ENCODE measurements around the gene ZXDA. TPM values are rescaled to one million over a fixed set of nuclear protein-coding genes. Genes with fewer than 3 reads are reported as not detected.

Gene ZXDA
- polyA plus RNA-seq, 1 donor (not counting 4 experiments of a cell fraction or from before 2014, with no cell fraction given) = 1.2 TPM

- no peak overlapping the region for H3K27ac ChIP-seq (ENCODE audit: control insufficient read depth, insufficient read depth, low read length)
- FAIRE-seq = no peak
- no peak for TF ChIP-seq CTCF (optimal IDR thresholded peaks at IDR 0.05 in 1 of 3, IDR thresholded peaks at IDR 0.05 in 1 of 3, conservative IDR thresholded peaks at IDR 0.05 in 1 of 3; ENCODE audit: extremely low read depth in 1 of 3, insufficient read depth in 2 of 3, low read length in 3 of 3)
- TF ChIP-seq EZH2 (IDR thresholded peaks at IDR 0.05; ENCODE audit: low read length) = no peak
- no peak for DNase-seq (ENCODE audit: low read depth, low spot score)
- no peaks in the 10 kb centered on the region for H3K9me3 ChIP-seq (ENCODE audit: control insufficient read depth, low read depth, low read length)
- H3K4me3 ChIP-seq (ENCODE audit: control insufficient read depth in 2 of 3, extremely low read depth in 1 of 3, insufficient read depth in 2 of 3, low read depth in 1 of 3, low read length in 3 of 3) = no peak overlapping the region
- no peak overlapping the region for H2AFZ ChIP-seq (ENCODE audit: control insufficient read depth, low read length)
- no peaks in the 10 kb centered on the region for H3K27me3 ChIP-seq (ENCODE audit: control insufficient read depth, extremely low read depth, insufficient read depth, low read length)
- no peak overlapping the region for H3K9ac ChIP-seq (ENCODE audit: control insufficient read depth, extremely low read depth, insufficient read depth, low read length)
- dilution Hi-C loops (cut with MboI; ENCODE audit: extremely low pct_ligation_motif_present, low sequenced_read_pairs) = no loop called here
- H4K20me1 ChIP-seq (ENCODE audit: control insufficient read depth, extremely low read depth, insufficient read depth, low read length) = no peaks in the 10 kb centered on the region
- no peak overlapping the region for H3K4me2 ChIP-seq (ENCODE audit: control insufficient read depth, extremely low read depth, insufficient read depth, low read depth, low read length)
- no peaks in the 10 kb centered on the region for H3K79me2 ChIP-seq (ENCODE audit: control insufficient read depth, insufficient read depth, low read length)
- H3K36me3 ChIP-seq (ENCODE audit: control insufficient read depth in 2 of 2, extremely low read depth in 1 of 2, insufficient read depth in 2 of 2, low read length in 2 of 2) = no peaks in the 10 kb centered on the region
- H3K9me1 ChIP-seq (ENCODE audit: control insufficient read depth, extremely low read depth, insufficient read depth, low read length) = no peaks in the 10 kb centered on the region
- H3K4me1 ChIP-seq (ENCODE audit: control insufficient read depth, extremely low read depth, insufficient read depth, low read length) = no peaks in the 10 kb centered on the region
Observed at GRCh38 chrX:57901466-57901865, 8.8 kb downstream of the ZXDA start.

- no peak overlapping the region for H2AFZ ChIP-seq (ENCODE audit: control insufficient read depth, low read length)
- no peaks in the 10 kb centered on the region for H3K27me3 ChIP-seq (ENCODE audit: control insufficient read depth, extremely low read depth, insufficient read depth, low read length)
- H3K4me3 ChIP-seq (ENCODE audit: control insufficient read depth in 2 of 3, extremely low read depth in 1 of 3, insufficient read depth in 2 of 3, low read depth in 1 of 3, low read length in 3 of 3) = no peak overlapping the region
- no peaks in the 10 kb centered on the region for H3K36me3 ChIP-seq (ENCODE audit: control insufficient read depth in 2 of 2, extremely low read depth in 1 of 2, insufficient read depth in 2 of 2, low read length in 2 of 2)
- TF ChIP-seq EZH2 (IDR thresholded peaks at IDR 0.05; ENCODE audit: low read length) (no peak), CTCF (optimal IDR thresholded peaks at IDR 0.05 in 1 of 3, IDR thresholded peaks at IDR 0.05 in 1 of 3, conservative IDR thresholded peaks at IDR 0.05 in 1 of 3; ENCODE audit: extremely low read depth in 1 of 3, insufficient read depth in 2 of 3, low read length in 3 of 3) (no peak)
- no peaks in the 10 kb centered on the region for H3K9me1 ChIP-seq (ENCODE audit: control insufficient read depth, extremely low read depth, insufficient read depth, low read length)
- no peak overlapping the region for H3K9ac ChIP-seq (ENCODE audit: control insufficient read depth, extremely low read depth, insufficient read depth, low read length)
- peak overlapping the region; percentile 29 for H3K4me2 ChIP-seq (ENCODE audit: control insufficient read depth, extremely low read depth, insufficient read depth, low read depth, low read length)
- H3K27ac ChIP-seq (ENCODE audit: control insufficient read depth, insufficient read depth, low read length) = no peak overlapping the region
- no peaks in the 10 kb centered on the region for H3K4me1 ChIP-seq (ENCODE audit: control insufficient read depth, extremely low read depth, insufficient read depth, low read length)
- FAIRE-seq = peak; percentile 63
- H3K9me3 ChIP-seq (ENCODE audit: control insufficient read depth, low read depth, low read length) = no peaks in the 10 kb centered on the region
- no peaks in the 10 kb centered on the region for H4K20me1 ChIP-seq (ENCODE audit: control insufficient read depth, extremely low read depth, insufficient read depth, low read length)
- DNase-seq (ENCODE audit: low read depth, low spot score) = no peak
- no peaks in the 10 kb centered on the region for H3K79me2 ChIP-seq (ENCODE audit: control insufficient read depth, insufficient read depth, low read length)
- dilution Hi-C loops (cut with MboI; ENCODE audit: extremely low pct_ligation_motif_present, low sequenced_read_pairs) = no loop called here
Observed at GRCh38 chrX:57900975-57901374, 9.3 kb downstream of the ZXDA start.
